ENCODE results near the gene PRDM4. TPM values are rescaled to one million over a fixed set of nuclear protein-coding genes. Genes with fewer than 3 reads are reported as not detected.

Gene PRDM4
- total and polyA plus RNA-seq, 2 of the 13 experiments (the other 11 are each of a cell fraction or from before 2014, with no cell fraction given) = 9.9 to 15.3 TPM

DNA sequence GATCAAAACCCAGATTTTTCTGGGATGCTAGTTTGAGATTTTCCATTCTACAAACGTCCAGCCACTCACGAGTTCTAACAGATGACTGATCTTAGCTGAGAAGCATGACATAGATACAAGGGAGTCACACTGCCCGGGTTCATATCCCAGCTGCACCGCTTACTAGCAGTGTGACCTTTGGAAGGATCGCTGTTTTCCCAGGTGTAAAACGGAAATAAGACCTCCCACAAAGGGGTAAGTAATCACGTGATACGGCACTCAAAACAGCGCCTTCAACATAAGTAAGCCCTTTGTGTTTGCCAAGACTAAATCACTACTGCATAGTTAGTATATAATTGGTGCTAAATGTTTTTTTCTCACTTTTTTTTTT is 76.0 kb downstream of the PRDM4 start (continued):
- TF ChIP-seq ZFP36L1 (CRISPR knock-in tag; IDR thresholded peaks at IDR 0.05) = no peak; the same call in 1 of the 2 replicates
- TF ChIP-seq ZNF83 (CRISPR knock-in tag; IDR thresholded peaks at IDR 0.05; ENCODE audit: borderline replicate concordance) = no peak
- TF ChIP-seq, protein P1, sequence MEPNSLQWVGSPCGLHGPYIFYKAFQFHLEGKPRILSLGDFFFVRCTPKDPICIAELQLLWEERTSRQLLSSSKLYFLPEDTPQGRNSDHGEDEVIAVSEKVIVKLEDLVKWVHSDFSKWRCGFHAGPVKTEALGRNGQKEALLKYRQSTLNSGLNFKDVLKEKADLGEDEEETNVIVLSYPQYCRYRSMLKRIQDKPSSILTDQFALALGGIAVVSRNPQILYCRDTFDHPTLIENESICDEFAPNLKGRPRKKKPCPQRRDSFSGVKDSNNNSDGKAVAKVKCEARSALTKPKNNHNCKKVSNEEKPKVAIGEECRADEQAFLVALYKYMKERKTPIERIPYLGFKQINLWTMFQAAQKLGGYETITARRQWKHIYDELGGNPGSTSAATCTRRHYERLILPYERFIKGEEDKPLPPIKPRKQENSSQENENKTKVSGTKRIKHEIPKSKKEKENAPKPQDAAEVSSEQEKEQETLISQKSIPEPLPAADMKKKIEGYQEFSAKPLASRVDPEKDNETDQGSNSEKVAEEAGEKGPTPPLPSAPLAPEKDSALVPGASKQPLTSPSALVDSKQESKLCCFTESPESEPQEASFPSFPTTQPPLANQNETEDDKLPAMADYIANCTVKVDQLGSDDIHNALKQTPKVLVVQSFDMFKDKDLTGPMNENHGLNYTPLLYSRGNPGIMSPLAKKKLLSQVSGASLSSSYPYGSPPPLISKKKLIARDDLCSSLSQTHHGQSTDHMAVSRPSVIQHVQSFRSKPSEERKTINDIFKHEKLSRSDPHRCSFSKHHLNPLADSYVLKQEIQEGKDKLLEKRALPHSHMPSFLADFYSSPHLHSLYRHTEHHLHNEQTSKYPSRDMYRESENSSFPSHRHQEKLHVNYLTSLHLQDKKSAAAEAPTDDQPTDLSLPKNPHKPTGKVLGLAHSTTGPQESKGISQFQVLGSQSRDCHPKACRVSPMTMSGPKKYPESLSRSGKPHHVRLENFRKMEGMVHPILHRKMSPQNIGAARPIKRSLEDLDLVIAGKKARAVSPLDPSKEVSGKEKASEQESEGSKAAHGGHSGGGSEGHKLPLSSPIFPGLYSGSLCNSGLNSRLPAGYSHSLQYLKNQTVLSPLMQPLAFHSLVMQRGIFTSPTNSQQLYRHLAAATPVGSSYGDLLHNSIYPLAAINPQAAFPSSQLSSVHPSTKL (CRISPR knock-in tag; IDR thresholded peaks at IDR 0.05) = peak; percentile 36; the same call in 1 of the 2 replicates
- peak; percentile 87 for TF ChIP-seq HNF4A (CRISPR knock-in tag; IDR thresholded peaks at IDR 0.05)
- peak; percentile 48 to 60 for TF ChIP-seq POLR2A (IDR thresholded peaks at IDR 0.05; ENCODE audit: insufficient read depth in 1 of 2, low read depth in 2 of 2, low read length in 2 of 2)
- TF ChIP-seq ZNF256 (CRISPR knock-in tag; conservative IDR thresholded peaks at IDR 0.05) = no peak
- TF ChIP-seq ZNF460 (CRISPR knock-in tag; IDR thresholded peaks at IDR 0.05; ENCODE audit: borderline replicate concordance) = no peak
- TF ChIP-seq SCMH1 (CRISPR knock-in tag; IDR thresholded peaks at IDR 0.05; ENCODE audit: borderline replicate concordance) = no peak
- TF ChIP-seq, protein P2, sequence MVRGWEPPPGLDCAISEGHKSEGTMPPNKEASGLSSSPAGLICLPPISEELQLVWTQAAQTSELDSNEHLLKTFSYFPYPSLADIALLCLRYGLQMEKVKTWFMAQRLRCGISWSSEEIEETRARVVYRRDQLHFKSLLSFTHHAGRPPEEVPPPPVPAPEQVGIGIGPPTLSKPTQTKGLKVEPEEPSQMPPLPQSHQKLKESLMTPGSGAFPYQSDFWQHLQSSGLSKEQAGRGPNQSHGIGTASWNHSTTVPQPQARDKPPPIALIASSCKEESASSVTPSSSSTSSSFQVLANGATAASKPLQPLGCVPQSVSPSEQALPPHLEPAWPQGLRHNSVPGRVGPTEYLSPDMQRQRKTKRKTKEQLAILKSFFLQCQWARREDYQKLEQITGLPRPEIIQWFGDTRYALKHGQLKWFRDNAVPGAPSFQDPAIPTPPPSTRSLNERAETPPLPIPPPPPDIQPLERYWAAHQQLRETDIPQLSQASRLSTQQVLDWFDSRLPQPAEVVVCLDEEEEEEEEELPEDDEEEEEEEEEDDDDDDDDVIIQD (CRISPR knock-in tag; IDR thresholded peaks at IDR 0.05; ENCODE audit: low read depth) = peak; percentile 54; the same call in 1 of the 2 replicates
- TF ChIP-seq, protein P3, sequence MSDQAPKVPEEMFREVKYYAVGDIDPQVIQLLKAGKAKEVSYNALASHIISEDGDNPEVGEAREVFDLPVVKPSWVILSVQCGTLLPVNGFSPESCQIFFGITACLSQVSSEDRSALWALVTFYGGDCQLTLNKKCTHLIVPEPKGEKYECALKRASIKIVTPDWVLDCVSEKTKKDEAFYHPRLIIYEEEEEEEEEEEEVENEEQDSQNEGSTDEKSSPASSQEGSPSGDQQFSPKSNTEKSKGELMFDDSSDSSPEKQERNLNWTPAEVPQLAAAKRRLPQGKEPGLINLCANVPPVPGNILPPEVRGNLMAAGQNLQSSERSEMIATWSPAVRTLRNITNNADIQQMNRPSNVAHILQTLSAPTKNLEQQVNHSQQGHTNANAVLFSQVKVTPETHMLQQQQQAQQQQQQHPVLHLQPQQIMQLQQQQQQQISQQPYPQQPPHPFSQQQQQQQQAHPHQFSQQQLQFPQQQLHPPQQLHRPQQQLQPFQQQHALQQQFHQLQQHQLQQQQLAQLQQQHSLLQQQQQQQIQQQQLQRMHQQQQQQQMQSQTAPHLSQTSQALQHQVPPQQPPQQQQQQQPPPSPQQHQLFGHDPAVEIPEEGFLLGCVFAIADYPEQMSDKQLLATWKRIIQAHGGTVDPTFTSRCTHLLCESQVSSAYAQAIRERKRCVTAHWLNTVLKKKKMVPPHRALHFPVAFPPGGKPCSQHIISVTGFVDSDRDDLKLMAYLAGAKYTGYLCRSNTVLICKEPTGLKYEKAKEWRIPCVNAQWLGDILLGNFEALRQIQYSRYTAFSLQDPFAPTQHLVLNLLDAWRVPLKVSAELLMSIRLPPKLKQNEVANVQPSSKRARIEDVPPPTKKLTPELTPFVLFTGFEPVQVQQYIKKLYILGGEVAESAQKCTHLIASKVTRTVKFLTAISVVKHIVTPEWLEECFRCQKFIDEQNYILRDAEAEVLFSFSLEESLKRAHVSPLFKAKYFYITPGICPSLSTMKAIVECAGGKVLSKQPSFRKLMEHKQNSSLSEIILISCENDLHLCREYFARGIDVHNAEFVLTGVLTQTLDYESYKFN (CRISPR knock-in tag; conservative IDR thresholded peaks at IDR 0.05) = peak; percentile 78
- no peak for TF ChIP-seq ZNF10 (CRISPR knock-in tag; IDR thresholded peaks at IDR 0.05; ENCODE audit: borderline replicate concordance, low read depth)
- TF ChIP-seq ZNF616 (CRISPR knock-in tag; IDR thresholded peaks at IDR 0.05; ENCODE audit: low read depth) = no peak
- no peak for TF ChIP-seq ZNF101 (CRISPR knock-in tag; IDR thresholded peaks at IDR 0.05; ENCODE audit: borderline replicate concordance, low read depth)
- peak; percentile 55 for TF ChIP-seq ZNF205 (CRISPR knock-in tag; IDR thresholded peaks at IDR 0.05)
- TF ChIP-seq, protein P4, sequence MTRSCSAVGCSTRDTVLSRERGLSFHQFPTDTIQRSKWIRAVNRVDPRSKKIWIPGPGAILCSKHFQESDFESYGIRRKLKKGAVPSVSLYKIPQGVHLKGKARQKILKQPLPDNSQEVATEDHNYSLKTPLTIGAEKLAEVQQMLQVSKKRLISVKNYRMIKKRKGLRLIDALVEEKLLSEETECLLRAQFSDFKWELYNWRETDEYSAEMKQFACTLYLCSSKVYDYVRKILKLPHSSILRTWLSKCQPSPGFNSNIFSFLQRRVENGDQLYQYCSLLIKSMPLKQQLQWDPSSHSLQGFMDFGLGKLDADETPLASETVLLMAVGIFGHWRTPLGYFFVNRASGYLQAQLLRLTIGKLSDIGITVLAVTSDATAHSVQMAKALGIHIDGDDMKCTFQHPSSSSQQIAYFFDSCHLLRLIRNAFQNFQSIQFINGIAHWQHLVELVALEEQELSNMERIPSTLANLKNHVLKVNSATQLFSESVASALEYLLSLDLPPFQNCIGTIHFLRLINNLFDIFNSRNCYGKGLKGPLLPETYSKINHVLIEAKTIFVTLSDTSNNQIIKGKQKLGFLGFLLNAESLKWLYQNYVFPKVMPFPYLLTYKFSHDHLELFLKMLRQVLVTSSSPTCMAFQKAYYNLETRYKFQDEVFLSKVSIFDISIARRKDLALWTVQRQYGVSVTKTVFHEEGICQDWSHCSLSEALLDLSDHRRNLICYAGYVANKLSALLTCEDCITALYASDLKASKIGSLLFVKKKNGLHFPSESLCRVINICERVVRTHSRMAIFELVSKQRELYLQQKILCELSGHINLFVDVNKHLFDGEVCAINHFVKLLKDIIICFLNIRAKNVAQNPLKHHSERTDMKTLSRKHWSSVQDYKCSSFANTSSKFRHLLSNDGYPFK (CRISPR knock-in tag; IDR thresholded peaks at IDR 0.05; ENCODE audit: borderline replicate concordance) = no peak
- TF ChIP-seq, protein P5, sequence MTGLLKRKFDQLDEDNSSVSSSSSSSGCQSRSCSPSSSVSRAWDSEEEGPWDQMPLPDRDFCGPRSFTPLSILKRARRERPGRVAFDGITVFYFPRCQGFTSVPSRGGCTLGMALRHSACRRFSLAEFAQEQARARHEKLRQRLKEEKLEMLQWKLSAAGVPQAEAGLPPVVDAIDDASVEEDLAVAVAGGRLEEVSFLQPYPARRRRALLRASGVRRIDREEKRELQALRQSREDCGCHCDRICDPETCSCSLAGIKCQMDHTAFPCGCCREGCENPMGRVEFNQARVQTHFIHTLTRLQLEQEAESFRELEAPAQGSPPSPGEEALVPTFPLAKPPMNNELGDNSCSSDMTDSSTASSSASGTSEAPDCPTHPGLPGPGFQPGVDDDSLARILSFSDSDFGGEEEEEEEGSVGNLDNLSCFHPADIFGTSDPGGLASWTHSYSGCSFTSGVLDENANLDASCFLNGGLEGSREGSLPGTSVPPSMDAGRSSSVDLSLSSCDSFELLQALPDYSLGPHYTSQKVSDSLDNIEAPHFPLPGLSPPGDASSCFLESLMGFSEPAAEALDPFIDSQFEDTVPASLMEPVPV (CRISPR knock-in tag; IDR thresholded peaks at IDR 0.05) = no peak
- TF ChIP-seq TEAD2 (CRISPR knock-in tag; IDR thresholded peaks at IDR 0.05) = no peak
